ENCODE results near the gene PRKCE. TPM values are rescaled to one million over a fixed set of nuclear protein-coding genes. Genes with fewer than 3 reads are reported as not detected.

Gene PRKCE
- total RNA-seq, 1 experiment from 2014 or later: 12.1 TPM

GRCh38 chr2:45964223-45964841, 312.9 kb downstream of the PRKCE start:
- BruUV-seq (replicated peaks): TSS peak; percentile 21
- intact Hi-C loops (cut with micrococcal nuclease): loop anchor here (1.0 kb wide), 2 partner anchors 26 to 28 kb away; no protein-coding TSS in a partner anchor
- DNase-seq (ENCODE audit: unreplicated experiment): peak; percentile 100
- H3K4me3 Mint-ChIP-seq (ENCODE audit: unreplicated experiment): no peak overlapping the region
- H3K27ac Mint-ChIP-seq (ENCODE audit: low read depth, unreplicated experiment): peak overlapping the region; percentile 84
- POLR2A ChIA-PET: interaction anchor here (0.7 to 4.3 kb wide), 19 partner anchors 9 to 1796 kb away, joined by 3 to 36 read pairs (median 4); partner anchors contain the start of genes EPAS1, PPM1B and SRBD1
- no peaks in the 10 kb centered on the region for H3K36me3 Mint-ChIP-seq (ENCODE audit: insufficient read depth, unreplicated experiment)
- H3K9me3 Mint-ChIP-seq (ENCODE audit: unreplicated experiment): no peaks in the 10 kb centered on the region
- H3K4me1 Mint-ChIP-seq (ENCODE audit: insufficient read depth, unreplicated experiment): peaks cover 42% of the 10 kb centered on the region
- H3K27me3 Mint-ChIP-seq (ENCODE audit: insufficient read depth, unreplicated experiment): no peaks in the 10 kb centered on the region
- CTCF ChIA-PET: interaction anchor here (0.6 to 3.7 kb wide), 8 partner anchors 11 to 830 kb away, joined by 3 to 16 read pairs (median 3); partner anchors contain the start of gene SRBD1
- TF ChIP-seq CTCF (IDR thresholded peaks at IDR 0.05; ENCODE audit: unreplicated experiment): no peak

GRCh38 chr2:45964906-45965305, 313.4 kb downstream of the PRKCE start:
- BruUV-seq (replicated peaks): no TSS peak
- no peak for DNase-seq (ENCODE audit: unreplicated experiment)
- intact Hi-C loops (cut with micrococcal nuclease): loop anchor here (1.0 kb wide), 2 partner anchors 27 kb away; no protein-coding TSS in a partner anchor
- Mint-ChIP-seq H3K27ac (ENCODE audit: low read depth, unreplicated experiment) (no peak overlapping the region), H3K36me3 (ENCODE audit: insufficient read depth, unreplicated experiment) (no peaks in the 10 kb centered on the region), H3K4me1 (ENCODE audit: insufficient read depth, unreplicated experiment) (peaks cover 42% of the 10 kb centered on the region), H3K27me3 (ENCODE audit: insufficient read depth, unreplicated experiment) (no peaks in the 10 kb centered on the region), H3K9me3 (ENCODE audit: unreplicated experiment) (no peaks in the 10 kb centered on the region), H3K4me3 (ENCODE audit: unreplicated experiment) (no peak overlapping the region)
- ChIA-PET POLR2A (interaction anchor here (0.7 to 4.3 kb wide), 10 partner anchors 9 to 354 kb away, joined by 3 to 36 read pairs (median 7); partner anchors contain the start of gene SRBD1), CTCF (interaction anchor here (0.6 to 3.7 kb wide), 3 partner anchors 10 to 676 kb away, joined by 3 to 16 read pairs (median 4); no protein-coding TSS in a partner anchor)
- no peak for TF ChIP-seq CTCF (IDR thresholded peaks at IDR 0.05; ENCODE audit: unreplicated experiment)

- CTCF ChIA-PET: interaction anchor here (0.6 to 3.7 kb wide), 4 partner anchors 27 to 444 kb away, joined by 3 to 16 read pairs (median 4); no protein-coding TSS in a partner anchor
- no peak overlapping the region for H3K27ac Mint-ChIP-seq (ENCODE audit: low read depth, unreplicated experiment)
- H3K27me3 Mint-ChIP-seq (ENCODE audit: insufficient read depth, unreplicated experiment): no peaks in the 10 kb centered on the region
- POLR2A ChIA-PET: interaction anchor here (0.6 to 4.3 kb wide), 3 partner anchors 15 to 41 kb away, joined by 3 to 36 read pairs (median 3); no protein-coding TSS in a partner anchor
- peaks cover 37% of the 10 kb centered on the region for H3K4me1 Mint-ChIP-seq (ENCODE audit: insufficient read depth, unreplicated experiment)
- intact Hi-C loops (cut with micrococcal nuclease): no loop called here
- no peak for TF ChIP-seq CTCF (IDR thresholded peaks at IDR 0.05; ENCODE audit: unreplicated experiment)
- no TSS peak for BruUV-seq (replicated peaks)
- H3K4me3 Mint-ChIP-seq (ENCODE audit: unreplicated experiment): no peak overlapping the region
- no peak for DNase-seq (ENCODE audit: unreplicated experiment)
- no peaks in the 10 kb centered on the region for H3K9me3 Mint-ChIP-seq (ENCODE audit: unreplicated experiment)
- H3K36me3 Mint-ChIP-seq (ENCODE audit: insufficient read depth, unreplicated experiment): no peaks in the 10 kb centered on the region
These were observed 314.5 kb downstream of the PRKCE start for GRCh38 chr2:45965871-45966498.

GRCh38 chr2:45968946-45969584, 317.6 kb downstream of the PRKCE start:
- Mint-ChIP-seq H3K4me1 (ENCODE audit: insufficient read depth, unreplicated experiment) (peaks cover 10% of the 10 kb centered on the region), H3K9me3 (ENCODE audit: unreplicated experiment) (no peaks in the 10 kb centered on the region), H3K27ac (ENCODE audit: low read depth, unreplicated experiment) (no peak overlapping the region), H3K27me3 (ENCODE audit: insufficient read depth, unreplicated experiment) (no peaks in the 10 kb centered on the region), H3K4me3 (ENCODE audit: unreplicated experiment) (no peak overlapping the region), H3K36me3 (ENCODE audit: insufficient read depth, unreplicated experiment) (no peaks in the 10 kb centered on the region)
- intact Hi-C loops (cut with micrococcal nuclease): no loop called here
- BruUV-seq (replicated peaks): no TSS peak
- no peak for DNase-seq (ENCODE audit: unreplicated experiment)
- ChIA-PET CTCF (interaction anchor here (0.7 kb wide), 1 partner anchor 15 kb away, joined by 3 read pairs; no protein-coding TSS in a partner anchor), POLR2A (interaction anchor here (0.6 kb wide), 1 partner anchor 171 kb away, joined by 3 read pairs; no protein-coding TSS in a partner anchor)
- TF ChIP-seq CTCF (IDR thresholded peaks at IDR 0.05; ENCODE audit: unreplicated experiment): no peak

Data from MCF 10A (cell line).